Lower leg skin (tissue), 4 donors: ENCODE data around the gene RRP1B. TPM values are rescaled to one million over a fixed set of nuclear protein-coding genes. Genes with fewer than 3 reads are reported as not detected.
"Not testable (repeated sequence)": the region's sequence is repeated elsewhere in the genome, so short reads cannot be mapped to it uniquely, and the experiment has no call there.

Experiments used
- DNase-seq, 2 donors: peaks; one replicate each; pipeline ENCODE4 v3.0.0-alpha.2; 2019; ENCODE audit warnings: low spot score in 2 of 2
- H3K4me3 ChIP-seq: fragments of 200-600 bp; sonication (generic); 2 replicates; pipeline ENCODE4 v1.5.1; 2017; ENCODE audit warnings: mild to moderate bottlenecking, low read depth; ENCODE audit not compliant: poor library complexity, severe bottlenecking
- POLR2A ChIP-seq, 2 donors: fragments of 450-650 bp; IDR thresholded peaks; one replicate each; pipeline ENCODE4 v1.6.1; 2016 to 2017; ENCODE audit warnings: antibody characterized with exemption in 2 of 2, mild to moderate bottlenecking in 1 of 2, moderate library complexity in 1 of 2
- WGBS, 2 donors: methylation state at CpG; one replicate each; pipeline ENCODE4 v1.1.5; 2018; 5-methylcytosine and 5-hydroxymethylcytosine counted together
- intact Hi-C: fragments of 100-400 bp; cut with DNase I; formaldehyde crosslinking; loops from one replicate; pipeline ENCODE4 v1.15.0; 2023; ENCODE audit warnings: low total_unique reads
- total RNA-seq, 4 donors: library from RNA; depleted of rRNA; stranded (reverse); fragments of >200 nt; gene quantifications; one replicate each; pipeline ENCODE4 v1.1.0, GENCODE V29; 2016
- TF ChIP-seq, protein P1 (sequence below), 3 donors: fragments of 450-650 bp; IDR thresholded peaks; one replicate each; pipeline ENCODE4 v1.5.1; 2016; ENCODE audit warnings: antibody characterized with exemption in 3 of 3, mild to moderate bottlenecking in 3 of 3, moderate library complexity in 2 of 3

Gene RRP1B
- total RNA-seq, 4 donors from 2014 or later, result 15.4 to 22.2 (median 19.5) TPM

DNA sequence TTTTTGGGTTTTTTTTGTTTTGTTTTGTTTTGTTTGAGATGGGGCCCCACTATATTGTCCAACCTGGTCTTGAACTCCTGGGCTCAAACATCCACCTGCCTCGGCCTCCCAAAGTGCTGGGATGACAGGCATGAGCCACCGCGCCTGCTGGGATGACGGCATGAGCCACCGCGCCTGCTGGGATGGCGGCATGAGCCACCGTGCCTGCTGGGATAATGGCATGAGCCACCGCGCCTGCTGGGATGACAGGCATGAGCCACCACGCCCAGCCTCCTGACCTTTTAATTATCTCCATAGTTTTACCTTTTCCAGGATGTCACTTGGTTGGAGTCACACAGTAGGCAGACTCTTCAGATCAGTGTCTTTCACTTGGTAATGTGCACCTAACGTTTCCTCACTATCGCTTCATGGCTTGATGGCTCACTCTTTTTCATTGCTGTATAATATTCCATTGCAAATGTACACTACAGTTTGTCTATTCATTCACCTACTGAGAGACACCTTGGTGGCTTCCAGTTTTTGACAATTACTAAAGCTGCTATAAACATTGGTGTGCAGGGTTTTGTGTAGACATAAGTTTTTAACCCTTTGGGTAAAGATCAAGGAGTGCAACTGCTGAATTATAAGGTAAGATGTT, 49.5 kb downstream of the RRP1B start:
- 89 to 94% methylated on average over 13 of the region's 13 CpGs for WGBS, 2 donors
- intact Hi-C loops, result loop anchor here (10.0 kb wide), 1 partner anchor 186 kb away; no protein-coding TSS in a partner anchor
- no peak for DNase-seq
- TF ChIP-seq, protein P1, sequence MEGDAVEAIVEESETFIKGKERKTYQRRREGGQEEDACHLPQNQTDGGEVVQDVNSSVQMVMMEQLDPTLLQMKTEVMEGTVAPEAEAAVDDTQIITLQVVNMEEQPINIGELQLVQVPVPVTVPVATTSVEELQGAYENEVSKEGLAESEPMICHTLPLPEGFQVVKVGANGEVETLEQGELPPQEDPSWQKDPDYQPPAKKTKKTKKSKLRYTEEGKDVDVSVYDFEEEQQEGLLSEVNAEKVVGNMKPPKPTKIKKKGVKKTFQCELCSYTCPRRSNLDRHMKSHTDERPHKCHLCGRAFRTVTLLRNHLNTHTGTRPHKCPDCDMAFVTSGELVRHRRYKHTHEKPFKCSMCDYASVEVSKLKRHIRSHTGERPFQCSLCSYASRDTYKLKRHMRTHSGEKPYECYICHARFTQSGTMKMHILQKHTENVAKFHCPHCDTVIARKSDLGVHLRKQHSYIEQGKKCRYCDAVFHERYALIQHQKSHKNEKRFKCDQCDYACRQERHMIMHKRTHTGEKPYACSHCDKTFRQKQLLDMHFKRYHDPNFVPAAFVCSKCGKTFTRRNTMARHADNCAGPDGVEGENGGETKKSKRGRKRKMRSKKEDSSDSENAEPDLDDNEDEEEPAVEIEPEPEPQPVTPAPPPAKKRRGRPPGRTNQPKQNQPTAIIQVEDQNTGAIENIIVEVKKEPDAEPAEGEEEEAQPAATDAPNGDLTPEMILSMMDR (IDR thresholded peaks at IDR 0.05), result no peak
- H3K4me3 ChIP-seq, result no peak overlapping the region

DNA sequence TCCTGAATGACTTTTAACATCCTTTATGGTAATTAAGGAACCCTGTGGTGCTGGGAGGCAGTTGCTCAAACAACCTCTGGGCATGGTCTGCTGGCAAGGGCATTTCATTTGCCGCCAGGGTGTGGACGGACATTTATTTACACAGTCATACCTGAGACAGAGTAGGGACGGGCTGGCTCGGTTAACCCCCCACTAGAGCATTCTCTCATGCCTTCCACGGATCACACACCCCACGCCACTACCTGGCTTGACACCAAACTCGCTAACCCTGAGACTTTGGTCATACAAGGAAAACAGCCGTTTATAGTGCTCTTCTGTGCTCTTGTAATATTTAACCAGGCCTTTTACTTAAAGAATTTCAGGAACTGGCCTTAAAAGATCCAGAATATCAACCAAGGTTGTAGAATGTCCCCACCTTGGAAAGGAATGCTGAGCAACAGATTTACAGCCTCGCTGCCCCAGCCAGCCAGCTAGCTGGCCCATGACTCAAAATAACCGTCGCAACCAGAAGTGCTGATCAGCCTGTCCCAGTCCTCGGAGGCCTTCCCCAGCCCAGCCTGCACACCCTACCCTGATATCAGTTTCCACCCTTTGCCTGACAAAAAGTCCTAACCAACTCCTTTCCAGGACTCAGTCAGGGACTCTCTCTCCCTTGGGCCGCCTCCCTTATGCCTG, 53.0 kb downstream of the RRP1B start:
- H3K4me3 ChIP-seq, result no peak overlapping the region
- DNase-seq, result no peak
- no peak for TF ChIP-seq POLR2A (IDR thresholded peaks at IDR 0.05)
- TF ChIP-seq, protein P1 (IDR thresholded peaks at IDR 0.05), result no peak
- WGBS, 2 donors, result 35 to 36% methylated on average over 13 of the region's 13 CpGs
- intact Hi-C loops, result no loop called here

DNA sequence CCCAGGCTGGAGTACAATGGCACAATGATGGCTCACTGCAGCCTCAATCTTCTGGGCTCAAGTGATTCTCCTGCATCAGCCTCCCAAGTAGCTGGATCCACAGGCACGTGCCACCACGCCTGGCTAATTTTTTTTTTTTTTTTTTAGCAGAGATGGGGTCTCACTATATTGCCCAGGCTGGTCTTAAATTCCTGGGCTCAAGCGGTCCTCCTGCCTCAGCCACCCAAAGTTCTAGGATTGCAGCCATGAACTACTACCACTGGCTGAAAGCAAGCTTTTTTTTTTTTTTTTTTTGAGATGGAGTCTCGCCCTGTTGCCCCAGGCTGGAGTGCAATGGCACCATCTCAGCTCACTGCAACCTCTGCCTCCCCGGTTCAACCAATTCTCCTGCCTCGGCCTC, 53.8 kb downstream of the RRP1B start:
- H3K4me3 ChIP-seq, DNase-seq, intact Hi-C loops: not testable (repeated sequence)
- 86 to 87% methylated on average over 6 of the region's 6 CpGs for WGBS, 2 donors

DNA sequence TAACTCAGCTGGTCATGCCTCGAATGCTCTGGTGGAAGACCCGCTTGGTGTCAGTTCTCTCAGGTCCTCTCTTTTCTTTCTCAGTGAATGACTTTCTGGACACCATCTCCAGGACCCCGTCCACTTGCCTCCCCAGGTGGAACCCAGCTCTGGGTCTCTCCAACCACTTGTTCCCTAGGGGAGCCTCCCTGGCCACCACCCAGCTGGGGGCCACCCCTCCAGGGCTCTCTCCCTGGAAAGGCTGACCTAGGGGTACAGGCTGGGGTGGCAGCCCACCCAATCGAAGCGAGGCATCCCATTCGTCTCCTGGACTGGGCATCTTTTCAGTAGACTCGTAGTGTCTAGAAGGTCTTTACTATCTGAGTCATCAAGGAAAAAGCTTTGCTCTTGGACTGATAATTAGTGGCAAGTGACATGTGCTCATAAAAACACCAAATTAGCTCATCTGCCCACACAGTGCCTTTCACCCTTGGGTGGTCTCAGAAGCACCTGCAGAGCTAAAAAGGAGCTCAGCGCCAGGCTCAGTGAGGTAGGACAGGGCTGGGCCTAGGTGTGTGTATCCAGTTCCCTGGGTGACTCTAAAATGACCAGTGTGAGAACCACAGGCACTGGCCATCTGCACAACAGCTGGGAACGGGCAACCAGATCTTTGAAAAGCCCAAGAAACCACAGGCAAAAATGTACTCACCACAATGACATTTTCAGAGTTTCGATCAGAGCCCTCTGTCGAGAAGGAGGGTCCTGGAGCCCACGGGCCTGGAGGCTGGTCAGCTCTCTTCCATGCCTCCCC, 57.2 kb downstream of the RRP1B start:
- WGBS, 2 donors, result 71 to 76% methylated on average over 12 of the region's 12 CpGs
- no peak for TF ChIP-seq POLR2A (IDR thresholded peaks at IDR 0.05)
- TF ChIP-seq, protein P1 (IDR thresholded peaks at IDR 0.05), result no peak
- no peak overlapping the region for H3K4me3 ChIP-seq
- intact Hi-C loops, result no loop called here
- no peak for DNase-seq

DNA sequence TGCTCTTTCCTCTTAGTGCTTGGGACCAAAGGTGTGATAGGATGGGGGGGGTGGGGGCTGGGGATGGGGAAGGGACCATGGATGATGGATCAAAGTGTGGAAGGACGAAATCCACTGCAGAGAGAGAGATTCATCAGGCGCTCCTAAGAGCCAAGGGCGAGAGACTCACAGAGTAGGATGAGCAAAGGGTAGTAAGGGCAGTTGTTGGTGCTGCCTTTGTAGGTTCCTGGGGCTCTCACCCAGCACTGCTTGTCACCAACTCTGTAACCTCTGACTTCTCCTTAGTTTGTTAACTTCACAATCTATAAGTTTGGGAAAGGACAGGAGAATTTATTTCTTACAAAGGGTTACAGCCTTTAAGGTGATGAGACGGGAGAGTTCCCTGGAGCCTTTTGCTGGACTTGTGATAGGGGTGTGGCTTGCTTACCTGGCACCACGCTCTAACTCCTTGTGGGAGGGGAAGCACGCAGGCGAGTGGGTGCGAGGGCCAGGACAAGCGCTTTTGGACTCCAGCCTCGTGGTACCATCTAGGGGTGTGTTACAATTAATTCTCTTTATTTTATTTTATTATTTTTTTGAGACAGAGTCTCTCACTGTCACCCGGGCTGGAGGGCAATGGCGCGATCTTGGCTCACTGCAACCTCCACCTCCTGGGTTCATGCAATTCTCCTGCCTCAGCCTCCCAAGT, 58.0 kb downstream of the RRP1B start:
- DNase-seq, result no peak
- WGBS, 2 donors, result 53 to 60% methylated on average over 13 of the region's 13 CpGs
- intact Hi-C loops, result no loop called here
- TF ChIP-seq, protein P1 (IDR thresholded peaks at IDR 0.05), result no peak
- TF ChIP-seq POLR2A (IDR thresholded peaks at IDR 0.05), result no peak
- H3K4me3 ChIP-seq, result no peak overlapping the region
